Measurements from ENCODE around the gene RFFL. TPM values are rescaled to one million over a fixed set of nuclear protein-coding genes. Genes with fewer than 3 reads are reported as not detected.

RFFL gene
- total RNA-seq, 1 experiment from 2014 or later = 22.0 TPM

DNA sequence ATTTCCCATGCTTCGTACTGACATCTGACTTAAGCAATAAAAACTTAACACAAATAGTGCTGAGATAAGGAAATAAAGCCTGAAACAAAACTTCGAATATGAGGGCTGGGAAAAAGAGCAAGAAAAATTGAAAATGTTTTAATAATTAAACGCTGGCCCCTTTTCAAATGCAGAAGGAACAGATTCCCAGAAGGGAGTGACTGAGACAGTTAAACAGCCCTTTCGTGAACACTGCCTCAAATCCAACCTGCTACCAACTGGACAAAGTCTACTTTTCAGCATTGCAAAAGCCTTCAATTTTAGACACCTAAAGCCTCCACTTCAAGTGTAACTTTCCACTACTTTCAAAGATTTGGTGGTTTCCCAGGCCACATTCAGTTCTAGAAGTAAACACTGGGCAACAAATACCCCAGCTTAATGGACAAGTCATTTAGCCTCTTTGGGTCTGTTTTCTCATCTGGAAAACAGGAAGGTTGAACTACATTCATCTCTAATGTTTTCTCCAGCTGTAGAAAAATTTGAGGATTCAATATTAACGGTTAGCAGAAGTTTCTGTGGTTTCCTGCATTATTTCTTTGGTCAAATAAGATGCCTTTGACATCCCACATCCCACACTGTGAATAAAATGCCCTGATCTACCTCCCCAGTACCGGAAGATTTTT is 11.8 kb downstream of the RFFL start:
- Mint-ChIP-seq H3K4me1 (ENCODE audit: insufficient read depth, unreplicated experiment) (peaks cover 15% of the 10 kb centered on the region), H3K27me3 (ENCODE audit: insufficient read depth, unreplicated experiment) (no peaks in the 10 kb centered on the region), H3K36me3 (ENCODE audit: insufficient read depth, unreplicated experiment) (no peaks in the 10 kb centered on the region), H3K4me3 (ENCODE audit: unreplicated experiment) (no peak overlapping the region), H3K9me3 (ENCODE audit: unreplicated experiment) (no peaks in the 10 kb centered on the region), H3K27ac (ENCODE audit: low read depth, unreplicated experiment) (no peak overlapping the region)
- ChIA-PET POLR2A (interaction anchor here (1.0 kb wide), 1 partner anchor 193 kb away, joined by 3 read pairs; no protein-coding TSS in a partner anchor), CTCF (interaction anchor here (0.6 kb wide), 1 partner anchor 11 kb away, joined by 6 read pairs; no protein-coding TSS in a partner anchor)
- intact Hi-C loops (cut with micrococcal nuclease) = no loop called here
- no TSS peak for BruUV-seq (replicated peaks)
- TF ChIP-seq, protein P1, sequence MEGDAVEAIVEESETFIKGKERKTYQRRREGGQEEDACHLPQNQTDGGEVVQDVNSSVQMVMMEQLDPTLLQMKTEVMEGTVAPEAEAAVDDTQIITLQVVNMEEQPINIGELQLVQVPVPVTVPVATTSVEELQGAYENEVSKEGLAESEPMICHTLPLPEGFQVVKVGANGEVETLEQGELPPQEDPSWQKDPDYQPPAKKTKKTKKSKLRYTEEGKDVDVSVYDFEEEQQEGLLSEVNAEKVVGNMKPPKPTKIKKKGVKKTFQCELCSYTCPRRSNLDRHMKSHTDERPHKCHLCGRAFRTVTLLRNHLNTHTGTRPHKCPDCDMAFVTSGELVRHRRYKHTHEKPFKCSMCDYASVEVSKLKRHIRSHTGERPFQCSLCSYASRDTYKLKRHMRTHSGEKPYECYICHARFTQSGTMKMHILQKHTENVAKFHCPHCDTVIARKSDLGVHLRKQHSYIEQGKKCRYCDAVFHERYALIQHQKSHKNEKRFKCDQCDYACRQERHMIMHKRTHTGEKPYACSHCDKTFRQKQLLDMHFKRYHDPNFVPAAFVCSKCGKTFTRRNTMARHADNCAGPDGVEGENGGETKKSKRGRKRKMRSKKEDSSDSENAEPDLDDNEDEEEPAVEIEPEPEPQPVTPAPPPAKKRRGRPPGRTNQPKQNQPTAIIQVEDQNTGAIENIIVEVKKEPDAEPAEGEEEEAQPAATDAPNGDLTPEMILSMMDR (IDR thresholded peaks at IDR 0.05; ENCODE audit: unreplicated experiment) = no peak
- DNase-seq (ENCODE audit: unreplicated experiment) = no peak

DNA sequence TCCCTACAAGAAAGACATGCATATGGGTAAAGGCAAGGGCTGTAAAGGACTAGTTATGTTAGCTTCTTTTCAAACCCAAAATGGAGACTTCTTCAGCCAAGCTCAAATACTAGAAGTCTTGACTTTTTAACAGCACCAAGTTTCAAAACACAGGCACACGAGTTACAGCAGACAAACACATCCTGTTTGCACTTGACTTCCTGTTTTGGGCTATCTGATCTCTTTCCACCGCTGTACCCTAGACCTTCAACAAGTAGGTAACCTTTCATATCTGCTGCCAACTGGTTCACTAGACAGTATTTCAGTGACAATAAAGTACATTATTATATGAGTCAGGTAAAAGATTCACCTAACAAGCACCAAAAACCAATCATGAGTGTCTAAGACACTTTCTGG is 12.3 kb downstream of the RFFL start:
- intact Hi-C loops (cut with micrococcal nuclease) = no loop called here
- peaks cover 20% of the 10 kb centered on the region for H3K4me1 Mint-ChIP-seq (ENCODE audit: insufficient read depth, unreplicated experiment)
- no TSS peak for BruUV-seq (replicated peaks)
- no peaks in the 10 kb centered on the region for H3K27me3 Mint-ChIP-seq (ENCODE audit: insufficient read depth, unreplicated experiment)
- no peak for DNase-seq (ENCODE audit: unreplicated experiment)
- no peak overlapping the region for H3K27ac Mint-ChIP-seq (ENCODE audit: low read depth, unreplicated experiment)
- H3K9me3 Mint-ChIP-seq (ENCODE audit: unreplicated experiment) = no peaks in the 10 kb centered on the region
- H3K36me3 Mint-ChIP-seq (ENCODE audit: insufficient read depth, unreplicated experiment) = no peaks in the 10 kb centered on the region
- H3K4me3 Mint-ChIP-seq (ENCODE audit: unreplicated experiment) = no peak overlapping the region
- ChIA-PET POLR2A (interaction anchor here (1.0 kb wide), 1 partner anchor 193 kb away, joined by 3 read pairs; no protein-coding TSS in a partner anchor), CTCF (no interaction called here)
- TF ChIP-seq, protein P1 (IDR thresholded peaks at IDR 0.05; ENCODE audit: unreplicated experiment) = no peak

DNA sequence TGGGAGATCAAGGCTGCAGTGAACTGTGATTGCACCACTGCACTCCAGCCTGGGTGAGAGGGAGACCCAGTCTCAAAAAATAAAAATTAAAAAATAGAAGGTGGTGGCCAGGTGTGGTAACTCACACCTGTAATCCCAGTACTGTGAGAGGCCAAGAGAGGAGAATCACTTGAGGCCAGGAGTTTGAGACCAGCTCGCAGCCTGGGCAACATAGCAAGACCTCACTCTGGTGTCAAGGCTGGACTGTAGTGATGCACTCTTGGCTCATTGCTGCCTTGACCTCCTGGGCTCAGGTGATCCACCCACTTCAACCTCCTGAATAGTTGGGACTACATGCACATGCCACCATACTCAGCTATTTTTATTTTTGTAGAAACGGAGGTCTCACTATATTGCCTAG is 13.3 kb downstream of the RFFL start:
- POLR2A ChIA-PET = no interaction called here
- DNase-seq (ENCODE audit: unreplicated experiment) = no peak
- intact Hi-C loops (cut with micrococcal nuclease) = no loop called here
- no peak overlapping the region for H3K27ac Mint-ChIP-seq (ENCODE audit: low read depth, unreplicated experiment)
- peaks cover 23% of the 10 kb centered on the region for H3K4me1 Mint-ChIP-seq (ENCODE audit: insufficient read depth, unreplicated experiment)
- TF ChIP-seq, protein P1 (IDR thresholded peaks at IDR 0.05; ENCODE audit: unreplicated experiment) = no peak
- no peaks in the 10 kb centered on the region for H3K36me3 Mint-ChIP-seq (ENCODE audit: insufficient read depth, unreplicated experiment)
- H3K9me3 Mint-ChIP-seq (ENCODE audit: unreplicated experiment) = no peaks in the 10 kb centered on the region
- CTCF ChIA-PET = interaction anchor here (0.6 to 1.2 kb wide), 4 partner anchors 14 to 603 kb away, joined by 3 to 4 read pairs (median 3); no protein-coding TSS in a partner anchor
- no peaks in the 10 kb centered on the region for H3K27me3 Mint-ChIP-seq (ENCODE audit: insufficient read depth, unreplicated experiment)
- no TSS peak for BruUV-seq (replicated peaks)
- H3K4me3 Mint-ChIP-seq (ENCODE audit: unreplicated experiment) = no peak overlapping the region

DNA sequence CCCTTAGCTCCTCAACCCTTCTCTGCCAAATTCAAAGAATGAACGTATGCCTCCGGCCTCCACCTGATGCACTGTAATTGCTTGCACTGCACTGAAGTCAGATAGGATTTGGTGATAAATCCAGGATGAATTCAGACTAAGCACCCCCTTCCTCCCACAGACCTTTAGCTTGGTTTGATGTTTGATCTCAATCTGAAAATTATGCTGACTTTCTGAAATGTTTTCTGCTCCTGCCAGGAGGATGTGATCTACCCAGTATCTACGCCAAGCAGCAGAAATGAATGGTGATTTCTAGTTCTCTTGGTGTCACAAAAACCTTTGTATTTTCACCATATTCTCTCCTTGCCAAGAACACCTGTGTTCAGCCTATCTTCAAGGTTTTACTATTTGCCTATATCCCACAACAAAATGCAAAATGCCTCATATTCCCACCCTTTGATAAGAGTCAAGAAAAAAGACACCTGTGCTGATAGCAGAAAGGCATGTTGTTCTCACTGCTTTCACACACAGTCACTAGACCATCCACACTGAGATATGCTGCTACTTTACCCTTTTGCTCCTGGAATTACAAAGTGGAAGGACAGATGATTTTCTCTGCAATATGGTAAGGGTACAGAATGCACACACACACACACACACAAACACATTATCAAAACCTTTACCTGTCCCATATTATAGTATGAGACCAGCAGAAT is 14.7 kb downstream of the RFFL start:
- DNase-seq (ENCODE audit: unreplicated experiment) = no peak
- Mint-ChIP-seq H3K27ac (ENCODE audit: low read depth, unreplicated experiment) (no peak overlapping the region), H3K27me3 (ENCODE audit: insufficient read depth, unreplicated experiment) (no peaks in the 10 kb centered on the region), H3K4me1 (ENCODE audit: insufficient read depth, unreplicated experiment) (peaks cover 23% of the 10 kb centered on the region), H3K36me3 (ENCODE audit: insufficient read depth, unreplicated experiment) (no peaks in the 10 kb centered on the region), H3K9me3 (ENCODE audit: unreplicated experiment) (no peaks in the 10 kb centered on the region), H3K4me3 (ENCODE audit: unreplicated experiment) (no peak overlapping the region)
- intact Hi-C loops (cut with micrococcal nuclease) = no loop called here
- ChIA-PET POLR2A (no interaction called here), CTCF (interaction anchor here (1.1 to 1.2 kb wide), 2 partner anchors 27 to 50 kb away, joined by 3 read pairs; no protein-coding TSS in a partner anchor)
- BruUV-seq (replicated peaks) = no TSS peak
- TF ChIP-seq, protein P1 (IDR thresholded peaks at IDR 0.05; ENCODE audit: unreplicated experiment) = no peak
